Measurements from ENCODE around the gene VPS4B.

DNA sequence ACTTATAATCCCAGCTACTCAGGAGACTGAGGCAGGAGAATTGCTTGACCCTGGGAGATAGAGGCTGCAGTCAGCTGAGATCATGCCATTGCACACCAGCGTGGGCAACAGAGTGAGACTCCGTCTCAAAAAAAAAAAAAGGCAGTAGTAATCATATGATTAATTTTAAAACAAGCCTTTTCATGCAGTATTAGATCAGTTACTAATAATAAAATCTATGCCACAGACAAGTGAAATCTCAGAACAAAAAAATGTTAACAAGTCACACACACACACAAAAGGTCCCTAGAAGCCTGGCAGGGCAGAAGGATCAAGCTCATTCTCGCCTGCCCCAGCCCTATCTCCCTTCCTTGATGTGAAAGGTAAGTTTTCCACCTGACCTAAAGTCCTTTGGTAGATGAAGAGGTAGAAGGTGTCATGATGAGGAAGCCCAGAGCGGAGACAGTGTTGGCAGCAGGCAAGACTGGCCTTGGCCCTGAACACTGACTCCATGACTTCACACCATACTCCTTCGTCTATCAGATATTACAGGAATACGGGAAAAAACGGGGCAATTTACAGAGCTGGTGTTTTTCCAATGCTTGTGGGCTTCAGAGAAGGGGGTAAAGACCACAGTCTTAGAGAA is 65.9 kb downstream of the VPS4B start:
- no peak for TF ChIP-seq EP300 (IDR thresholded peaks at IDR 0.05)
- TF ChIP-seq, protein P1, sequence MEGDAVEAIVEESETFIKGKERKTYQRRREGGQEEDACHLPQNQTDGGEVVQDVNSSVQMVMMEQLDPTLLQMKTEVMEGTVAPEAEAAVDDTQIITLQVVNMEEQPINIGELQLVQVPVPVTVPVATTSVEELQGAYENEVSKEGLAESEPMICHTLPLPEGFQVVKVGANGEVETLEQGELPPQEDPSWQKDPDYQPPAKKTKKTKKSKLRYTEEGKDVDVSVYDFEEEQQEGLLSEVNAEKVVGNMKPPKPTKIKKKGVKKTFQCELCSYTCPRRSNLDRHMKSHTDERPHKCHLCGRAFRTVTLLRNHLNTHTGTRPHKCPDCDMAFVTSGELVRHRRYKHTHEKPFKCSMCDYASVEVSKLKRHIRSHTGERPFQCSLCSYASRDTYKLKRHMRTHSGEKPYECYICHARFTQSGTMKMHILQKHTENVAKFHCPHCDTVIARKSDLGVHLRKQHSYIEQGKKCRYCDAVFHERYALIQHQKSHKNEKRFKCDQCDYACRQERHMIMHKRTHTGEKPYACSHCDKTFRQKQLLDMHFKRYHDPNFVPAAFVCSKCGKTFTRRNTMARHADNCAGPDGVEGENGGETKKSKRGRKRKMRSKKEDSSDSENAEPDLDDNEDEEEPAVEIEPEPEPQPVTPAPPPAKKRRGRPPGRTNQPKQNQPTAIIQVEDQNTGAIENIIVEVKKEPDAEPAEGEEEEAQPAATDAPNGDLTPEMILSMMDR (IDR thresholded peaks at IDR 0.05) = no peak

Measured in suprapubic skin (tissue), 3 donors.